ENCODE results near the gene CPXM2.

The CPXM2 gene

GRCh38 chr10:123891144-123892071, at the start of gene CPXM2:
Gene CPXM2, minus strand, starts transcription at chr10:123891807. Its CDS starts 148 bp downstream, at chr10:123891659.
- DNase-seq: no peak

GRCh38 chr10:123939591-123939990, 48.0 kb upstream of the CPXM2 start:
- no peak for DNase-seq

GRCh38 chr10:123938890-123939289, 47.3 kb upstream of the CPXM2 start:
- DNase-seq: no peak

GRCh38 chr10:123936426-123936825, 44.8 kb upstream of the CPXM2 start:
- DNase-seq: no peak

GRCh38 chr10:123935680-123936079, 44.1 kb upstream of the CPXM2 start:
- DNase-seq: no peak

- DNase-seq: no peak
These were observed 43.2 kb upstream of the CPXM2 start for GRCh38 chr10:123934846-123935245.

GRCh38 chr10:123930340-123931001, 38.9 kb upstream of the CPXM2 start:
- DNase-seq: no peak

GRCh38 chr10:123929791-123930190, 38.2 kb upstream of the CPXM2 start:
- no peak for DNase-seq

GRCh38 chr10:123928427-123928826, 36.8 kb upstream of the CPXM2 start:
- no peak for DNase-seq

- no peak for DNase-seq
These were observed 35.0 kb upstream of the CPXM2 start for GRCh38 chr10:123926401-123927264.

GRCh38 chr10:123922126-123922525, 30.5 kb upstream of the CPXM2 start:
- DNase-seq: no peak

- no peak for DNase-seq
These were observed 25.2 kb upstream of the CPXM2 start for GRCh38 chr10:123916775-123917174.

- no peak for DNase-seq
These were observed 22.2 kb upstream of the CPXM2 start for GRCh38 chr10:123913688-123914268.

GRCh38 chr10:123912871-123913270, 21.3 kb upstream of the CPXM2 start:
- no peak for DNase-seq

GRCh38 chr10:123912466-123912865, 20.9 kb upstream of the CPXM2 start:
- DNase-seq: no peak

GRCh38 chr10:123911866-123912265, 20.3 kb upstream of the CPXM2 start:
- DNase-seq: no peak

GRCh38 chr10:123909866-123910265, 18.3 kb upstream of the CPXM2 start:
- DNase-seq: no peak

- no peak for DNase-seq
These were observed 17.8 kb upstream of the CPXM2 start for GRCh38 chr10:123909426-123909825.

- no peak for DNase-seq
These were observed 16.8 kb upstream of the CPXM2 start for GRCh38 chr10:123908379-123908778.

GRCh38 chr10:123906884-123907652, 15.5 kb upstream of the CPXM2 start:
- no peak for DNase-seq

GRCh38 chr10:123906296-123906695, 14.7 kb upstream of the CPXM2 start:
- DNase-seq: no peak

- DNase-seq: no peak
These were observed 13.3 kb upstream of the CPXM2 start for GRCh38 chr10:123904834-123905409.

Measured in NCI-H446 treated with DMSO at 0.1 percent for 48 hours (cell line).